MM.1S (cell line): ENCODE results near the gene KRT79.

Experiments
- DNase-seq: peaks from one replicate; pipeline ENCODE4 v3.0.0-alpha.2; 2015
- H2AFZ ChIP-seq: fragments of 300-600 bp; sonication (generic); 2 replicates; pipeline ENCODE4 v1.6.0; 2016; ENCODE audit warnings: antibody characterized with exemption, low read length
- H3F3A ChIP-seq: fragments of 300-600 bp; sonication (generic); 2 replicates; pipeline ENCODE4 v1.6.1; 2016; ENCODE audit warnings: mild to moderate bottlenecking, antibody characterized with exemption, low read length, moderate library complexity, mixed read lengths; ENCODE audit not compliant: insufficient read depth
- H3K27ac ChIP-seq: fragments of 300-600 bp; sonication (generic); 2 replicates; pipeline ENCODE4 v1.5.1; 2016; ENCODE audit warnings: mild to moderate bottlenecking, low read length
- H3K27me3 ChIP-seq: fragments of 300-600 bp; sonication (generic); replicated peaks from 2 replicates; pipeline ENCODE4 v1.6.0; 2016; ENCODE audit warnings: low read length; ENCODE audit not compliant: insufficient read depth
- H3K36me3 ChIP-seq: fragments of 300-600 bp; sonication (generic); replicated peaks from 2 replicates; pipeline ENCODE4 v1.6.1; 2016; ENCODE audit warnings: mild to moderate bottlenecking, low read length, mixed read lengths; ENCODE audit not compliant: insufficient read depth
- H3K4me1 ChIP-seq: fragments of 300-600 bp; sonication (generic); 2 replicates; pipeline ENCODE4 v1.6.1; 2016; ENCODE audit warnings: low read length, mixed read lengths
- H3K4me2 ChIP-seq: fragments of 300-600 bp; sonication (generic); 2 replicates; pipeline ENCODE4 v1.6.0; 2016; ENCODE audit warnings: low read depth, low read length
- H3K4me3 ChIP-seq: fragments of 300-600 bp; sonication (generic); 2 replicates; pipeline ENCODE4 v1.5.1; 2016; ENCODE audit warnings: low read length, mixed read lengths
- H3K79me2 ChIP-seq: fragments of 300-600 bp; sonication (generic); 2 replicates; pipeline ENCODE4 v1.6.1; 2016; ENCODE audit warnings: mixed run types, low read length, mixed read lengths
- H3K9ac ChIP-seq: fragments of 300-600 bp; sonication (generic); 2 replicates; pipeline ENCODE4 v1.6.1; 2016; ENCODE audit warnings: low read length, mixed read lengths
- H3K9me2 ChIP-seq: fragments of 300-600 bp; sonication (generic); replicated peaks from 2 replicates; pipeline ENCODE4 v1.6.1; 2016; ENCODE audit warnings: mild to moderate bottlenecking, low read length, mixed read lengths; ENCODE audit not compliant: insufficient read depth
- H3K9me3 ChIP-seq: fragments of 300-600 bp; sonication (generic); replicated peaks from 2 replicates; pipeline ENCODE4 v1.6.1; 2016; ENCODE audit warnings: mild to moderate bottlenecking, low read length, mixed read lengths; ENCODE audit not compliant: insufficient read depth
- H4K20me1 ChIP-seq: fragments of 300-600 bp; sonication (generic); 2 replicates; pipeline ENCODE4 v1.6.1; 2016; ENCODE audit warnings: mild to moderate bottlenecking, low read length, moderate library complexity, mixed read lengths; ENCODE audit not compliant: insufficient read depth
- CTCF ChIP-seq: fragments of 300-600 bp; sonication (generic); IDR thresholded peaks from 2 replicates; pipeline ENCODE4 v1.5.1; 2016; ENCODE audit warnings: antibody characterized with exemption, low read length, mixed read lengths
- EZH2 ChIP-seq: fragments of 300-600 bp; sonication (generic); optimal IDR thresholded peaks from 2 replicates; pipeline ENCODE3; 2017; ENCODE audit warnings: low read depth, mild to moderate bottlenecking, antibody characterized with exemption, low read length, mixed read lengths
- EZH2phosphoT487 ChIP-seq: fragments of 300-600 bp; sonication (generic); IDR thresholded peaks from 2 replicates; pipeline ENCODE4 v1.6.1; 2018; ENCODE audit warnings: antibody characterized with exemption, low read length

Gene KRT79

DNA sequence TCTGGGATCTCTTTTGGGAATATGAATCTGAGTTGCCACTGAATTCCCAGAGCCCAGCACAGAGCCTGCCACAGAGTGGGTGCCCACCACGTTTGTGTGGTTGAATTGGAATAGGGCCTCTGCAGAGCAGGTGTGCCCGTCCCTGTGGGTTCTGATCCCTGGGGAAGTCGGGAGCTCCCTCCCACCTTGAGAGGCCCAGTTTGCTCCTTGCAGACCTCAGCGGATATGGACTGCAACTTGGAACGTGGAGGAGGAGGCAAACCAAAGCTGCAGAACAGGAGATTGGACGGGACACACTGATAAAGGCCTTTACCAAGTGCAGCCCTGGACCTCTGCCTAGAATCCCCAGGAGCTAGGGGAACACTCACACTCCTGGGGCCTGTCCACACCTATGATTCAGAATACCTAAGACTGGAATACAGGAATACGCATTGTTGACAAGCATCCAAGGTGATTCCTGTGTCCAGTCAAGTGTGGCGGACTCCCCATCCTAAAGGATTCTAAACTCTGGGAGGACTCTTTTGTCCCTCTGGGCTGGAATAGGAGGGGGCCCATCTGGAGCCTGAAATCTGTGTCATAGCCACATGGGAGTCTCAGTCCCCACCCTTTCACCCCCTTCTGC lies 59.4 kb downstream of the KRT79 start:
- Histone ChIP-seq H3K9ac (no peak overlapping the region), H4K20me1 (no peaks in the 10 kb centered on the region), H3K79me2 (no peaks in the 10 kb centered on the region), H3F3A (no peaks in the 10 kb centered on the region), H3K4me1 (no peaks in the 10 kb centered on the region), H3K9me3 (no peaks in the 10 kb centered on the region), H2AFZ (no peak overlapping the region), H3K36me3 (no peaks in the 10 kb centered on the region), H3K9me2 (no peaks in the 10 kb centered on the region), H3K4me3 (no peak overlapping the region), H3K4me2 (no peak overlapping the region), H3K27me3 (peaks cover 70% of the 10 kb centered on the region), H3K27ac (no peak overlapping the region)
- TF ChIP-seq CTCF = no peak
- no peak for TF ChIP-seq EZH2phosphoT487
- no peak for DNase-seq

DNA sequence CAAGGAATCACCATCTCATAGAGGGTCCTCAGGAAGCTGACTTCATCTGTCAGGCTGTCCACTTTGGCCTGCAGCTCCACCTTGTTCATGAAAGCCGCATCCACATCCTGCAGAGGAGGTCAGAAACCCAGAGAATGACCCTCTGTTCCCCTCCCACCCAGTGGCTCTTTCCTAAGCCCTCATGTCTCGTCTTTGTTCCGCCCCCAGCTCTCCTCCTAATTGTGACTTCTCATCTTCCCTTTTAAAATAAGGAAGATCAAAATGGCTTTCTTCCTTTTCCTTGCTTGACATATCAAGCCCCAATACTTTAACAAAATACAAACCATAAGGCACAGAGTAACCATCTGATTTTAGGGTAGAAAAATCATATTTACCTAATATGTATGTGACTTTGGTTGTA lies 61.3 kb downstream of the KRT79 start:
- no peaks in the 10 kb centered on the region for H3K4me1 ChIP-seq
- no peak overlapping the region for H2AFZ ChIP-seq
- H3K9ac ChIP-seq = no peak overlapping the region
- no peaks in the 10 kb centered on the region for H3K79me2 ChIP-seq
- H4K20me1 ChIP-seq = no peaks in the 10 kb centered on the region
- H3K27me3 ChIP-seq = peaks cover 62% of the 10 kb centered on the region
- no peaks in the 10 kb centered on the region for H3K9me2 ChIP-seq
- no peaks in the 10 kb centered on the region for H3K36me3 ChIP-seq
- no peak overlapping the region for H3K27ac ChIP-seq
- no peak for TF ChIP-seq EZH2
- TF ChIP-seq CTCF = no peak
- no peak for TF ChIP-seq EZH2phosphoT487
- no peaks in the 10 kb centered on the region for H3F3A ChIP-seq
- no peak overlapping the region for H3K4me3 ChIP-seq
- H3K4me2 ChIP-seq = no peak overlapping the region
- no peaks in the 10 kb centered on the region for H3K9me3 ChIP-seq
- DNase-seq = no peak

GRCh38 chr12:52772188-52772587 lies 61.9 kb downstream of the KRT79 start:
- TF ChIP-seq CTCF (no peak), EZH2 (no peak), EZH2phosphoT487 (no peak)
- Histone ChIP-seq H3K9me3 (no peaks in the 10 kb centered on the region), H3K79me2 (no peaks in the 10 kb centered on the region), H3K4me1 (no peaks in the 10 kb centered on the region), H3F3A (no peaks in the 10 kb centered on the region), H3K4me3 (no peak overlapping the region), H4K20me1 (no peaks in the 10 kb centered on the region), H3K27me3 (peaks cover 60% of the 10 kb centered on the region), H3K27ac (no peak overlapping the region), H3K36me3 (no peaks in the 10 kb centered on the region), H3K4me2 (no peak overlapping the region), H3K9me2 (no peaks in the 10 kb centered on the region), H2AFZ (no peak overlapping the region), H3K9ac (no peak overlapping the region)
- no peak for DNase-seq
